Raji (cell line): ENCODE measurements around the gene KIF21B.

Experiments
- POLR2A ChIP-seq: IDR thresholded peaks from 2 replicates; pipeline ENCODE4 v1.6.1; 2011; ENCODE audit warnings: low read depth, low read length, control low read depth; ENCODE audit not compliant: insufficient read depth

KIF21B gene, protein sequence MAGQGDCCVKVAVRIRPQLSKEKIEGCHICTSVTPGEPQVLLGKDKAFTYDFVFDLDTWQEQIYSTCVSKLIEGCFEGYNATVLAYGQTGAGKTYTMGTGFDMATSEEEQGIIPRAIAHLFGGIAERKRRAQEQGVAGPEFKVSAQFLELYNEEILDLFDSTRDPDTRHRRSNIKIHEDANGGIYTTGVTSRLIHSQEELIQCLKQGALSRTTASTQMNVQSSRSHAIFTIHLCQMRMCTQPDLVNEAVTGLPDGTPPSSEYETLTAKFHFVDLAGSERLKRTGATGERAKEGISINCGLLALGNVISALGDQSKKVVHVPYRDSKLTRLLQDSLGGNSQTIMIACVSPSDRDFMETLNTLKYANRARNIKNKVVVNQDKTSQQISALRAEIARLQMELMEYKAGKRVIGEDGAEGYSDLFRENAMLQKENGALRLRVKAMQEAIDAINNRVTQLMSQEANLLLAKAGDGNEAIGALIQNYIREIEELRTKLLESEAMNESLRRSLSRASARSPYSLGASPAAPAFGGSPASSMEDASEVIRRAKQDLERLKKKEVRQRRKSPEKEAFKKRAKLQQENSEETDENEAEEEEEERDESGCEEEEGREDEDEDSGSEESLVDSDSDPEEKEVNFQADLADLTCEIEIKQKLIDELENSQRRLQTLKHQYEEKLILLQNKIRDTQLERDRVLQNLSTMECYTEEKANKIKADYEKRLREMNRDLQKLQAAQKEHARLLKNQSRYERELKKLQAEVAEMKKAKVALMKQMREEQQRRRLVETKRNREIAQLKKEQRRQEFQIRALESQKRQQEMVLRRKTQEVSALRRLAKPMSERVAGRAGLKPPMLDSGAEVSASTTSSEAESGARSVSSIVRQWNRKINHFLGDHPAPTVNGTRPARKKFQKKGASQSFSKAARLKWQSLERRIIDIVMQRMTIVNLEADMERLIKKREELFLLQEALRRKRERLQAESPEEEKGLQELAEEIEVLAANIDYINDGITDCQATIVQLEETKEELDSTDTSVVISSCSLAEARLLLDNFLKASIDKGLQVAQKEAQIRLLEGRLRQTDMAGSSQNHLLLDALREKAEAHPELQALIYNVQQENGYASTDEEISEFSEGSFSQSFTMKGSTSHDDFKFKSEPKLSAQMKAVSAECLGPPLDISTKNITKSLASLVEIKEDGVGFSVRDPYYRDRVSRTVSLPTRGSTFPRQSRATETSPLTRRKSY (N-terminal part only)

DNA sequence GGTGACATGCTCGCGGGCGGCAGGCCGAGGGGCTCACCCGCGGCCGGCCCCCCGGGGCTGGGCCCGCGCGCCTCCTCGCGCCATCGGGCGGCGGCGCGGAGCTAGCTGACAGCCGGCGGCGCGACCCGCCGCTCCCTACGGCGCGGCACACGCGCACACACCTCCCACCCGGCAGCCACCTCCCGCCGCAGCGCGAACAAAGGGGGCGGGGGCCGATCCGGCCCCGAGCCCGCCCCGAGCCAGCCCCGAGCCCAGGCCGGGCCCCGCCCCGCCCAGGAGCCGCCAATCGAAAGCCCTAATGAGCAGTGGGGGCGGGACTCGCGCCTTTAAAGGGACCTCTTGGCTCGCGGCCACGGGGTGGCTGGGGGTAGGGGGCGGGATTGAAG is at the start of gene KIF21B:
TSS of gene KIF21B (minus strand) at position 198 of the 386 bp plus-strand sequence. CDS start 331 bp downstream, outside the sequence.
- peak; percentile 52 for TF ChIP-seq POLR2A

DNA sequence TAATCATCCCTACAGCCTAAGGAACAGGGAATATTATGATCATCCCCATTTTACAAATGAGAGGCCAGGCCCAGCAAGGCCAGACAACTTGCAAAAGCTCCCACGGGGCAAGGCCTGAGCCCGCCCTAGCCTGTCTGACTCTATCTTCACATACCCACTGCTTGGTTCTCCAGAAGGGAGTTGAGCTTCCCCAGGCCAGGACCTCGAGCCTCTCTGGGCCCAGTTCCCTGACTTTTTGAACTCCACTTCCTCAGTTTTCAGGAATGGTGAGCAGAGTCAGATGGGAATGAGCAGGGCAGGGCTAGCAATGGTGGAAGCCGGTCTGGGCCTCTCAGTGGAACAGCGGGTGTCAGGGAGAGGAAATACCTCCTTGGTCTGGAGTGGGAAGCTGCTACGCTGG is 49.4 kb upstream of the KIF21B start:
- TF ChIP-seq POLR2A = no peak

DNA sequence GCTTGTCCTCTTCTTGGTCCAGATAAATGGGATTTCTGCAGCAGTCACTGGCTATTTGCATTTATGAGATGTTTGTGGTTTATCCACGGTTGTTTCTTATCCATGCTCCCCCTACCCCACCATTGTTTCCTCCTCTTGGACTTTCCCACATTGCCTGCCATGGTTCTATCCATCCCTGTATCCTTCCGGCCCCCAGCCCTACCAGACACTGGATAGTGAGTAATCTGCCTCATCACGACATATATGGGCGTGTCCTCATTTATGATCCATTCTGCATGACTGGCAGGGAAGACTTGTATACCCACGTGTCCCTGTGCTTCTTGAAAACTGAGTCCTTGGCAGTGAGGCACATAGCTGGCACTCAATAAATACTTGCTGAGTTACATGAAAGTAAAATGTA is 48.6 kb upstream of the KIF21B start:
- no peak for TF ChIP-seq POLR2A

DNA sequence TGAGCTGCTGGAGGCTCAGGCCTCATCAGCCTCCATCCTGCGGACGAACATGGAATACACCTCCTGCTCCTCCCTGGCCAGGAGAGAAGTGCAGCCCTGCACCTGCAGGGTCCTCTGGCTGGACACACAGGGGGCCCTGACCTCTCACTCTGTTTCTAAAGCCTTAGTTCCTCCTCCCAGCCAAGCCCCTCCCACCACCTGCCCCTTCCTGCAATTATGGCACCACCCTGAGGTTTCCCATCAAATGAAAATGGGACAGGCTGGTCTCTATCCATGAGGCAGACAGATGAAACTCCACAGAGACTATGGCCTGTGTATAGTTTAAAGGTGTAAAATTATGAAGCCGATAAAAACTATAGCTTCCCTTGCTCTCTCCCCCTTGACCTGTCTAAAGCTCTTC is 46.1 kb upstream of the KIF21B start:
- TF ChIP-seq POLR2A = no peak

DNA sequence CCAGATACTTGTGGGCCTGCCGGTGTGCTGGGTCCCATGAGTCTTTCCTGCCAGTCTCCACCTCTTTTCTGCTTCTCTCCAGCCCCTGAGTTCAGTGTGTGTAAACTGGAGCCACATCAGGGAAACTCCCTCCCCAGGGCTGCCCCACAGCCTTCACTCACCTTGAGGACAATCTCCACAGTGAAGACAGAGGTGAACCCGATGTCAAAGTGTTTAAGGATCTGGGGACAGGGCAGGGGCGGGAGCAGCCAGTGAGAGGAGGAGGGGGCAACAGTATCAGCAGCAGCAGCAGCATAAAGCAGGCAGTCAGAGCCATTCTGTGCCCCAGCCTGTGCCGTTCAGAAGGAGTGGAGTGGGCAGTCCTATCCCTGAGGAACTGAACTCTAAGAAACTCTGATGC is 45.5 kb upstream of the KIF21B start:
- no peak for TF ChIP-seq POLR2A

DNA sequence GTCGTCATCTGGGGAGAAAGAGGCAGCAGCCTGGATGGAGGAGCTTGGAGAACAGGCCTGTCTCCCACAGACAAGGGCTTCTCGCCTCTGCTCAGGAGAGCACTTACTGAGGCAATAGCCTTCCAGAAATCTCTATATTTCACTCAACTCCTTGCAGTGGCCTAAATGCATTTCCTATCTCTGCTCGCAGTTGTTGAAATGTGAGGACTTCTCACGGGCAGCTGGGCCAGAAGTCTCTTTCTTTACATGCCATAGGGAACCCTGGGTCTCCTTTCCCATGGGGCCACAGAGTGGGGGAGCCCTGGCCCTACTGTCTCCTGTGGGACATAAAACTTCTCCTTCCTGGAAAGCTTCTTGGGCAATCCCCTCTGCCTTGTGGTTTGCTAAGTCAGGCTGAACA is 43.5 kb upstream of the KIF21B start:
- no peak for TF ChIP-seq POLR2A

DNA sequence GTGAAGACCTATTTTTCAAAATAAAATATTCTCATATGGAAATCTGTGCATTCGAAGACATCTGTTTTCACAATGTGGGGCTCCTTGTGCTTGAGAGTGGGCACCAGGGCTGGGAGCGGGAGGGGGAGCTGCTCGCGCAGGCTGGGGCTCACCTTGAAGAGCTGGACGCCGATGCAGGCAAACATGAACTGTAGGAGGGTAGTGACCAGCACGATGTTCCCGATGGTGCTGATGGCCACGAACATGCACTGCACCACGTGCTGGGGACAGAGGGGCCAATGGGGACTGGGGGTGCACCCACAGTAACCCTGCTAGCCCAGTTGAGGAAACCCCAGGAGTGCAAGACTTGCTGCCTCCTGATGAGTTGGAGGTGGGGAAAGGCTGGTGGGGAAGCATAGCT is 42.2 kb upstream of the KIF21B start:
- no peak for TF ChIP-seq POLR2A

DNA sequence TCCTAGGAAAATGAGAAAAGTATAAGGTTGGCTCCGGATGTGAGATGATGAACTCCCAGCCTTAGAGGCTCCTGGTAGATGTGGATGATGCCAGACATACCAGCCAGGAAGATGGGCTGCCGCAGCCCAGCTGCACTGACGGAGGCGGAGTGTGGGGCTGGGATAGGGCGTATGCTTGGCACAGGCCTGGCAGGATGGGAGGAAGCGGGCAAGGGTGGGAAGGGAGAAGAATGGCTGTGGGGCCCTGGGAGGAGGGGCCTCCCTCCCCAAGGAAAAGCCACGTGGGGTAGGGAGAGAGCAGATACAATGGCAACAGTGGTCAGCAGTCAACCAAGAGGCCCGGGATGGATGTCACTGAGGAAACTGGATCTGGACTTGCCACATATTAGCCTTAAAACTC is 41.3 kb upstream of the KIF21B start:
- TF ChIP-seq POLR2A = no peak

DNA sequence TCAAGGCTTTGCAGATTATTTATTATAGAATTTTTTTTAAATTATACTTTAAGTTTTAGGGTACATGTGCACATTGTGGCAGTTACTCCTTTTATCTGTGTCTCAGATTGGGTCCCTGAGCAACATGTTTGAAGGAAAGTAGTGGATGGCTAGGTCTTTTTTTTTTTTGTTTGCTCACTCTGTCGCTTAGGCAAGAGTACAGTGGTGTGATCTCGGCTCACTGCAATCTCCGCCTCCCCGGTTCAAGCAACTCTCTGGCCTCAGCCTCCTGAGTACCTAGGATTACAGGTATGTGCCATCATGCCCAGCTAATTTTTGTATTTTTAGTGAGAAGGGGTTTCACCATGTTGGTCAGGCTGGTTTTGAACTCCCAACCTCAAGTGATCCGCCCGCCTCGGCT is 39.6 kb upstream of the KIF21B start:
- no peak for TF ChIP-seq POLR2A

DNA sequence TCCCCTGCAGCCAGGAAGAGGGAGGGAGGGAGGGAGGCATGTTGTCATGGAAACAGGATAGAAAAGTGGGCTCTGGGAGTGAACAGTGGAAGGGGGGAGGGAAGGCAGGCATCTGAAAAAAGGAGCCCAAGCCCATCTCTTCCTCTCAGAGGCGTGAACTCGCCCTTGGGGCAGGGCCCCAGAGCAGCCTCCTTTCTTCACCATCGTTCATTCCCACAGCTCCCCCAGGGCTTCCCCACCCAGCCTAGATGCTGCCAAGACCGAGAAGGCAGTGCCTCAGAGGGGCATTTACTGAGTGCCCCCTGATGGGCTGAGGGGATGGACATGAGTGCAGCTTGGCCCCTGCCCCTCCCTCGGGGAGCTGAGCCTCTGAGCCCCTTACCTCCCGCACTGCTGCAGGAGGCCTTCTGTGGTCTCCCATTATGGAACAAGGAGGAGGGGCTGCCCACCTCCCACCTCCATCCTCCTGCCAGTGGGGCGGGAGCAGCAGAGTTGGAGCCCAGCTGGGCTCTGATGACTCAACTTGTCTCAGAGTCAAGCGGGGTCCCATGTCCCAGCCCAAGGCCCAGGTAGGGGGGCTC is 39.1 kb upstream of the KIF21B start:
- TF ChIP-seq POLR2A = no peak

DNA sequence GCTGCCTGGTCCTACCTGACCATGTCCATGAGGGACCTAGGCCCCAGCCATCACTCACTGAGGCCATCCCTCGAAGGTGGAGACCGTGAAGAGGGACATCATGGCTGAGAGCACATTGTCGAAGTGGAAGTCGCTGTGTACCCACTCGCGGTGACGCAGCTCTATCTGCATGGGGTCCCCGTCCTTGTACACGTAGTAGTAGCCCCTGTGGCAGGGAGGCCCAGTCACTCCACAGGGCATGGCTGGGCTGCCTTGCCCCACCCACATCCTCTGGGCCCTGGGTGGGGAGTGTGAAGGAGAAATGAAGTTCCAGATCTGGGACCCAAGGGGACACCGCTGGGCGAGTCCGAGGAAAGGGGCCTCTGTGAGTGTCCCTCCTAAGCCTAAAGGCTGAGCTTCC is 38.4 kb upstream of the KIF21B start:
- TF ChIP-seq POLR2A = no peak

DNA sequence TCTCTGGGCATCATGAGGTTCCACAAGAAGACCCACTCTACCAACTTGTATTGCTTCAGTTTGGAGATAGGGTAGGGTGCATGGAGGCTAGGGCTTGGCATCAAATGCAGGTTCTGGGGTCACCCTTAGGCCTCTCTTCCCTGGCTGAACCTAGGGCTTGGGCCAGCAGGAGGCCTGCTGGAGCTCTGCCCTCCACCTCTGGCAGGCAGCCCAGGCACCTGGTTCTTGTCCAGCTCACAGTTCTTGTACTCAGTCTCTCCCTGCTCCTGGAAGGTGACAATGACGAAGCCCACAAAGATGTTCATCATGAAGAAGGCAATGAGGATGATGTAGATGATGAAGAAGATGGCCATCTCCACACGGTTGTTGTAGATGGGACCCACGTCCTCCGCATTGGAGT is 37.5 kb upstream of the KIF21B start:
- no peak for TF ChIP-seq POLR2A

DNA sequence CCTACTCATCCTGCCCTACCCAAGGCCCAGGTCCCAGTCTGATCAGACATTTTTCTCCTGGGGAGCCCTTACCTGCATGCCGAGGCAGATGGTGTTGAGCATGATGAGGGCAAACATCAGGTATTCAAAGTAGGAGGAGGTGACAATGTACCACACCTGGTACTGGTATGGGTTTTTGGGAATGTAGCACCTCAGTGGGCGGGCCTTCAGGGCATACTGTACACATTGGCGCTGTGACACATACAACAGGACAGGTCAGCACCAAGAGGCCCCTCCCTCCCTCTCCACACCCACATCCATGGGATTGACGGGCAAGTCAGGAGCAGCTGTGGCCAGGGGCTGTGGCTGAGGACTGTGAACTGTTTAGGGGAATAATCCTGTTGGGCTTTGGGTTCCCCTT is 37.1 kb upstream of the KIF21B start:
- no peak for TF ChIP-seq POLR2A

DNA sequence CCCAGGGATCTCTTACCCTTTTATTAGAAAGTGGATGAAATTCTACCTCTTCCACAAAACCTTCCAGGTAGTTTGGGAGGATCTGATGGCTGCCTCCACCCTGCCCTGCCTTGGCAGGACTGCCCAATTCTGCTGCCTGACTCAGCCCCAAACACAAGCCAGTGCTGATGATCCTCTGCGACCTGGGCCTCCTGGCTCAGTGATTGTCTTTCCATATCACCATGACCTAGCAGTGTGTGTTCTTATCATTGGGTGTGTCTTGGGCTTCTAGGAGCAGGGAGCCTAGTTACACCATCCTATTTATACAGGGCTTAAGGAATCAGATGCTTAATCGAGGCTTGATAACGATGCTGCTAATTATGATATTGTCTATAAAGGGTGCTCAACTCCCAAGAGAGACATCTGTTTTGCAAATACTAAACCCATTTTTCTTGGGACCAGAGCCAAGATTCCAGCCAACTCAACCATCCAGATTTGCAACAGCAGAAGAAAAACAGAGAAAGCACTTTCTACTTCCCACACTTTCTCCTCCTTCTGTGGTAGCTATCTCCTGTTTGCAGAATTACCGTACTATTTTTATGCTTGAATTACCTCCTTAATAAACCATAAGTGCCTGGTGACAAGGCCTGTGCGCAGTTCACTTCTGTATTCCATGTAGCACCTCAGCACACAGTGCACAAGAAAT is 36.5 kb upstream of the KIF21B start:
- no peak for TF ChIP-seq POLR2A

DNA sequence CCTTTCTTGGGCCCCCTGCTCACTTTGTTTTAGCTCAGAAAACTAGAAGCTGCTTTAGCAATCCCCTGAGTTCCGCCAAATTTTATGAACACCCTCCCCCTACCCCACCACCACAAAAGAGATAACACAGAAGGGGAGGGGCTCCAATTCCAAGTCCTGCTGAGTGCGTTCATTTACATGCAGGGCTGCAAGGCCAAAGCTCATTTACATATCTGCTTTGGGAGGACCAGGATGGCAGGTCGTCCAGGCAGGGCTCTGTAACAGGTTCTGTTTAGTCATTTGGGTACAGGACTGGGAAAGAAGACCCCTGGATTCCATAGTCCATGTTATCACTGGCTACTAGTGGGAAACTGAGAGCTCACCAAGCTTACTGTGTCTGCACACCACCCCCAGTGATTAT is 35.9 kb upstream of the KIF21B start:
- TF ChIP-seq POLR2A = no peak

DNA sequence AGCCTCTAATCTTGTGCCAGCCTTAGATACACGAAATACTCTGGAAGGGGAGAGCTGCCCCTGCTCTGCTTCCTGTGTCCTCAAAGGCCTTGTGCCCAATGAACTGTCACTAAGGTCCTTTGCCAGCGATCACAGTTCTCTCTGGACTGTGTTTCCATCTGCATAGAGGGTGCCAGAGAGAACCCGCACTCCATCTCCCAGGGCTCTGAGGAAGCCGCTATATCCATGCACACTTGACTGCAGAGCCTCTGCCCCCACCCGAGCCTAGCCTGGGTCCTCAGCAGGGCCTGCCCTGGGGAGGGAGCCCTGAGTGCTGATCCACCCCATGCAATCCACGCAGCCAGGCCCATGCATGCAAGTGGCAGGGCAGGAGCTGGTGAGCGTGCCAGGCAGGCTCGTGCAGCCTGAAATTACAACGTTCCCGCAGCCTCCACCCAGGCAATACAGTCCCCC is 30.6 kb upstream of the KIF21B start:
- TF ChIP-seq POLR2A = no peak
